GM18868 (cell line): Measurements from ENCODE around the gene ZFYVE28.
A peak's percentile ranks its signal among the peaks of the same experiment; 100 is the strongest.
"Not testable (repeated sequence)": the region's sequence is repeated elsewhere in the genome, so short reads cannot be mapped to it uniquely, and the experiment has no call there.

Source experiments
- ATAC-seq: cut with Tn5 transposase; IDR thresholded peaks from one replicate; pipeline ENCODE4 v1.9.1; 2021; ENCODE audit warnings: mild to moderate bottlenecking, moderate library complexity; ENCODE audit not compliant: unreplicated experiment

Gene ZFYVE28

DNA sequence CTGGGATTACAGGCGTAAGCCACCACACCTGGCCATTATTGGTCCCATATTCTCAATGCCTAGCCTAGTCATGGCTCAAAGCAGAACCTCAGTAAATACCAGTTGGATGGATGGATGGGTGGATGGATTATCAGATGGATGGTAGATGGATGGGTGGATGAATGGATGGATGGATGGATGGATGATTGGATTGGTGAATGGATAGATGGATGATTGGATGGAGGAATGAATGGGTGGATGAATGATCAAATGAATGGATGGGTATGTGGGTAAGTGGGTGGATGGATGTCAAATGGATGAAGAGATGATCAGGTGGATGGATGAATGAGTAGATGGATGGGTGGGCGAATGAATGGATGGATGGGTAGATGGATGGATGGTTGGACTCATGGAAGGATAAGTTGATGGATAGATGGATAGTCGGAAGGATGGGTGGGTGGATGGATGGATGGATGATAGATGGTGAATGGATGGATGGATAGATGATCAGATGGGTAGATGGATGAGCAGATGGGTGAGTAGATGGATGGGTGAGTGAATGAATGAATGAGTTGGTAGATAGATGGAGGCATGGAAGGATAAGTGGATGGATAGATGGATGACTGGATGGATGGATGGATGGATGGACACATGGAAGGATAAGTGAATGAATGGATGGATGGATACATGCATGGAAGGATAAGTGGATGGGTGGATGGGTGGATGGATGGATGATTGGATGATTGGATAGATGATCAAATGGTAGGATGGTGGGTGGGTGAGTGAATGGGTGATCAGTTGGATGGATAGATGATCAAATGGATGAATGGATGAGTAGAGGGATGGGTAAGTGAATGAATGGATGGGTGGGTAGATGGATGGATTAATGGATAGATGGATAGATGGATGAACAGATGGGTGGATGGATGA is 28.5 kb upstream of the ZFYVE28 start:
- ATAC-seq: no peak

DNA sequence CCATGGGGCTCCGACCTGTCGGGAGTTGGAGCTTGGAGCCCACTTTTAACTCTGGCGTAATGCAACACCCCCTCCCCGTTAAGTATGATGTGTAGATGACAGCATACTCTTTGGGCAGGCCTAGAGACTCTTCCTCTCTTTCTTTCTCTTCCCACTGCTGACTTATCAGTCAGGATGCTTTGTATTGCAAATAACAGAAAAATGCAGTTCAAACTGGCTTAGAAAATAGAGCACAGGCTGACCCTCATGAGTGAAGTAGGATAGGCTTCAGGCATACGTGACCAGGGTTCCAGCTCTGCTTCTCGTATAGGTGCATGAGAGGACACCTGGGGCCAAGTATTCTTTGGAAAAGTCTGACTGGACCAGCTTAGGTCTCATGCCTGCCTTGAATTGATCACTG is 27.1 kb upstream of the ZFYVE28 start:
- no peak for ATAC-seq

DNA sequence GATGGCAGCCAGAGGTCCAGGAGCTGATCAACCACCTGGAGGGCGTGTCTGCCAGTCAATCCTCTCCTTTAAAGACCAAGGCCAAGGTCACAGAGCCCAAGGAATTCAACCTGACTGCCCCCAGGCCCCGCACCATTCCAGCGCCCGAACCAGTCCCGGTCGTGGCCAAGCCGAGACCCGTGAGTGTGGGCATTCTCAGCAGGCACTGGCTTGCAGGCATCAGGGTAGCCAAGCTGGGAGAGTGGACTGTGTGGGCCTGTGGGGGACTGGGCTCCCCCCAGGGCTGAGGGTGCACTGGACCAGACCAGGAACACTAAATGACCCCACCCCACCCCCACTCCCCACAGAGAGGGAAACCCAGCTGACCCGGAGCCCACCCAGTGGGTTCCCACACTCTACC is 26.7 kb upstream of the ZFYVE28 start:
- ATAC-seq: no peak

DNA sequence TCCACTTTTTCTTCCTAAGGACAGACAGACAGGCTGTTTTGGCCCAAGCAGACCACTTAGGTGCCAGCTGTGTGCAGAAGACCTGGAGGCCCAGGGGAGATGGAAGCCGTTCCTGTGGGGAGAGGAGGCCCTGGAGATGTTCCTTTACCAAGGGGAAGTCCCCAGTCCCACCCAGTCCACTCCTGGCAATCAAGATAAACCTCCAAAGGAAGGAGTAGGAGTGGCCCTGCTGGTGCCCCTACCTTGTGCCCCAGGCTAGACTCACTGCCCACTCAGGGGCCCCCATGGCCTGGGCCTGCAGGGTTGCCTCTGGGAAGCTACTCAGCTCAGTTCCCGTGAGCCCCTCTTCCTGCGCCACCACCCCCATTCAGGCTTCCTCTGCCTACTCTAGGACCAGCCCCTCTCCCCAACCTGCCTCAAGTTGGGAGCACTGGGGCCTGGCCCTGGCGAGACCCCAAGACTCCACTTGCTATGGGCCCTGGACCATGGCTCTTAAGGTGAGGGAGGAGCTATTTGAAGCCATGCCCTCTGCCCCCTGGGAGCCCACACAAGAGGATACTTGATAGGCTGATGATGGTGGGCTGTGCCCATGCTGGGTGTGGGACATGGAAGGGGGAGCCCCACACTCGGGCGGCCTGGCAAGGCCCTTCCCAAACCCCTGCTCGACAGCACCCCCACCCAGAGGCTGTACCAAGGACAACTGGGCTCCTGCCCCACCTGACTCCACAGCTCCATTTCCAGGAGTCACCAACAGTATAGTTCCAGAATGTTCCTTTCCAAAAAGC is 25.7 kb upstream of the ZFYVE28 start:
- ATAC-seq: no peak

DNA sequence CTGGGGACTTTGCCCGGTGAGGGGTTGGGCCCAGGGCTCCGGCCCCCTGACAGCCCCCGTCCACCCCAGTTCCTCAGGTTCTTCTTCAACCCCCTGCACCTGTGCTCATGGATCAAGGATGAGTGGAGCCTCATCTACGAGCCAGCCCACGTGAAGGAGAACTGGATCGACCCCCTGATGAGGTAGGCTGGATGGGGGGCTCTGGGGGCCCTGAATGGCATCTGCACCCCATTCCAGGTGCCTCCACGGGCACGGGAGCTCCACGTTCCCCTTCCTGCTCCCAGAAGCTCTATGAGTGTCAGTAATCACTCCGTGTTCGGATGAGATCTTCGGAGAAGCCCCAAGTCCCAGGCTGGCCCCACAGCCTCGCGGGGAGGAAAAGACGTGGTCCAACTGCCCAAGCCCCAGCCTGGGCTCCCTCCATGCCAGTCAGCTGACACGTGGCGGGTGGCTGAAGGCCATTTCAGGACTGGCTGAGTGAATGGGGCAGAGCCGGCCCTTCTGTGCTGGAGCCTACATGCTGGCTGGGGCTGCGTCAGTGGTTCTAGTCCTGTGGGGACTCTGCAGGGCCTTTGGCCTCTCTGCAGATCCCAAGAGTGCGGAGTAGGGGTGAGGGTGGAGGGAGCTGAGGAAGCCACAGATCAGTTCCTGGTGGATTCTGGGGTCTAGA is 24.8 kb upstream of the ZFYVE28 start:
- no peak for ATAC-seq

DNA sequence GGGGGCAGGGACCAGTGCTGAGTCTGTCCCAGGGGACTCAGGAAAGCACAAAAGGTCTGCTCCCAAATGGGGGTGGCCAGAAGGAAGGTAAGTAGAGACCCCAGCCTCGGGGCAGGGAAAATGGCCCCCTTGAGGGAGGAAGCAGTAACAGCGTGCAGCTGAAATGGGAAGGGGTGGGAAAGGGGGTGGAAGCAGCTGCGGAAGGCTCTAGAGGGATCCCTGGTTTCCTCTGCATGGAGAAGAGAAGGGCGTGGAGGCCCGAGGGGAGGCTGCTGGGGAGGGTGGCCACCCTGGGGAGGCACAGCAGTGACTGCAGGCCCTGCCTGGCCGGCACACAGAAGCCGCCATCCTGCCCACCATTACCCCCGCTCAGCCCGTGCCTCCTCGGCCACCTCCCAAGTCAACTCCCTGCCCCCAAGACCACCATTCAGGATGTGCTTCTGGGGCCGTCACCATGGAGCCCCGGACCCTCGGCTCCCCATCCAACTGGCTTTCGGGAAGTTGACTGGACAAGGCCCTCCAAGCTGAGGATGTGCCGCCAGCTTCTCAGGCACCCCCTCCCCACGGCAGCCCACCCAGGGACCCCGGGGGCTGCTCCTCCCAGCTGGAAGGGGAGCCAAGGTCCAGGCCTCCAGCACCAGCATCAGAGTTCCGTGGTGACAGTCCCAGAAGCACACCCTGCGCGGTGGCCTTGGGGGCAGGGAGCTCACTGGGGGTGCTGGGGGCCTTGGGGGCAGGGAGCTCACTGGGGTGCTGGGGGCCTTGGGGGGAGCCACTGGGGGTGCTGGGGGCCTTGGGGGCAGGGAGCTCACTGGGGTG is 23.9 kb upstream of the ZFYVE28 start:
- no peak for ATAC-seq

DNA sequence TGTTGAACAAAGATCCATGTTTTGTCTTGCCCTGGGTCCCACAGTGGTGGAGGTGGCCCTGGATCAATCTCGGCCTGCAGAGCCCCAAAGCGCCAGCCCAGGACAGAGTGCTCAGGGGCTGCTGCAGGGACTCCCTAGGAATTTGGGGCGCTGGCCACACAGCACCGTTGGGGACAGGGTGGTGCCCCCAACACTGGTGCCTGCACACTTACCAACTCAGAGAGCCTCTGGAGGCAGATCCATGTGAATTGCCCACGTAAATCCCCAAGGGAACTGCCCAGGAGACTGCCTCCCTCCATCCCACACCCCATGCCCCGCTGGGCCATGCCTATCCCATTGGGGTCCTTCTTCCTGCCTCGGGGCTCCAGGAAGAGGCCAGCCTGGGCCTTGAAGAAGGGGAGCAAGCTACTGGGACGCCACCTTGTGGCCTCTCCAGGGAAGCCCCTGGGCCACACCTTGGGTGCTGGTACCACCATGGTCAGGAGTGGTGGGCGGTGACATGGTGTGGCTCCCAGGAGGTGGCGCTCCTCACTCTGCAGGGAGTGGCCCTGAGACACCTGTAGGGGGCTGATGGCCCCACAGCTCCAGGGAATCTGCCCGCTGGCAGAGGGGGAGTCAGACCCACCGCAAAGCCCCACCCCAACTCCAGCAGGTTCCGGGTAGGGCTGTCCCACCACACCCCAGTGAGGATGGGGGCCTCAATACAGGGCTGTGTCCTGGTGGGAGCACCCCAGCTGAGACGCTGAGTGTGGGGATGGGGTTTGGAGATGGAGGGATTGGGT is 23.1 kb upstream of the ZFYVE28 start:
- peak; percentile 92 for ATAC-seq

DNA sequence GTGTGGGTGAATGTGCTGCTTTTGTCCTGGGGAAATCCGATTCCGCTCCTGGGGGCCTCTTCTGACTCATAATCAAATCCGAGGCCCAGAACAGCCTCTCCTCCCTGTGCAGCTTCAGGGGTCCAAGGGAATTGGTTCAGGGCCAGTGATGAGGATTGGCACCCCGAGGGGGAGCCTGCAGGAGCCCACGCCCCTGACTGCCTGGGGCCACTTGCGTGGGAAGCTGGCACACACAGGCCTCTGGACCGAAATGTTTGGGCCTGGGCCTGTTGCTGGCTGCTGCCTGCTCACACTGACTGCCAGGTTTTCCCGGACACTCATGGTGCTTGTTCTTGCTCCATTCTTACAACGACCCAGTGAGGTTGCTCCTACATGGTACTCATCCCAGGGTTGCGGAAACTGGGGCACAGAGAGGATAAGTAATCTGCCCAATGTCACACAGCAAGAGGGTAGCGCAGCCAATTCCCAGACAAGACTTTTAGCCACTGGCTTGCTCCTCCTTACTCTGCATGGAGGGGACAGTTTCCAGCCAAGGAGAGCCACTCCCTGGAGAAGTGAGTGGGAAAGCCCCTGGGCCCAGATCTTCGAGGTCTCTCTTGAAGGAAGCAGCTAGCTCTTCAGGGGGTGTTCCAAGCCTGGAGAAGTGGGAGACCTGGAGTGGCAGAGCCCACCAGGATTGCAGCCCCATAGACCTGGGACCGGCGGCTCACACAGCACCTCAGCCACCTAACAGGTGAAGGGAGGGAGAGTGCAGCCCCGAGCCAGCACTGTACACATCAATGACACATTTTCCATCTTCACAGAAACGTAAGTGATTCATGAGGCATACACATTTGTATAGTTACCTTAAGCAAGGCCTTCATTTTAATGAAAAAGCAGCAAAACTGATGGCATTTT is 20.6 kb upstream of the ZFYVE28 start:
- ATAC-seq: no peak

DNA sequence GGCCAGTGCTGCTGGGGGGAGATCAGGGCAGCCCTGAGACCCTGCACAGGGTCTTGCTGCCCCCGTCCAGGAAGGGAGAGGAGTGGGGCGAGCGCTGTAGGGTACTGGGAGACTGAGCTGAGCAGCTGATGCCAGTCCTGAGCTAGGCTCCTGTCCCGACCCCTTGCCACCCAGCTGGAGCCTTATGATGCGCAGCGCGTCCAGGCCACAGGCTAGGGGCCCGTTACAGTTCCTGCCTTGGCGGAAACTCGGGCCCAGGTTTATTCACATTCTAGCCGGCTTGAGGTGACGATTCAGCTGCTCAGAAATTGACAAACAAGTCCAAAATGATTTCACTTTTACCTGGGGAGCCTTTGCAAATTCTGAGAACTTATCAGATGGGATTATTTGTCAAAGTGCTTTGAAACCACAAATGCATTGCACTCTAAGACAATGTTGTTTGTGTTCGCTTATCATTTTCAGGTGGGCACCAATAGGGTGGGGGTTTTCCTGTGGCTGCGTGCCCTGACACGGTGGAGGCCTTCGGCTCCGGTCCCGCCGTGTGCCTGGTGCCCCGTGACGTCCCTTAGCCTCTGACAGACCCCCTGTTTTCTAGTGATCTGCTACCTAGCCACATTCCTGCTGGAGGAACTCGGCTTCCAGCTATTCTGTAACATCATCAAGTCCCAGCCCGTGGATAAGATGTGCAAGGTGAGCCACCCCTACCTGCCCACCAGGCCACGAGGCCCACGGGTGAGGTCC is 19.2 kb upstream of the ZFYVE28 start:
- ATAC-seq: no peak

DNA sequence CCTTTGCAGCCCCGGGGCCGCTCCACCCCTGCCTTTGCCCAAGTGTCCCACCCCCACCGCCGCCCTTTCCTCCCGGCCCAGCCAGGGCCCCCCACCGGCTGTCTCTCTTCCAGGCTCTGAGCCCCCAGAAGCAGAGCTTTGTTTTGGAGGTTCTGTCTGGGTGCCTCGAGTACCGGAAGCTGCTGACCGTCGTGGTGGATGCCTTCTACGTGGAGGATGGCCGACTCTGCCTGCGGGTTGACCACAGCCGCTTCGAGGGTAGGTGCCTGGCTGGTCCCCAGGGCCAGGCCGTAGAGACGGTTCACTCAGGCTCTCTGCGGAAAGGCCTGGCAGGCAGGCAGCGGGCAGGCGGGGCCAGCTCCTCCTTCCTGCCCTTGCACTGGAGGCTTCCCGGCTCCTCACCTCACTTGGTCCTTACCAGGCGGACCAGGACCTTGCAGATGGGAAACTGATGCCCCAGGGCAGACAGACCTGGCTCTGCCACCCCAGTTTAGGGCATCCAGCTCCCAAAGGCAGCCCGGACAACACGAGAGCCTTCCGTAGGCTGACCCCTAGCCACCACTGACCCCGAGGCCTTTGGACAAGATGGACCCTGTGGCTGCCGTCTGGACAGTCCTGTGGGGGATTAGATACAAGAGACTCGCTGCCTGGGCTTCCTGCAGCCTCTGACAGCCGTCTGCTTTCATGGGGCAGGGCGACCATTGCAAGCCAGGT is 18.5 kb upstream of the ZFYVE28 start:
- no peak for ATAC-seq

DNA sequence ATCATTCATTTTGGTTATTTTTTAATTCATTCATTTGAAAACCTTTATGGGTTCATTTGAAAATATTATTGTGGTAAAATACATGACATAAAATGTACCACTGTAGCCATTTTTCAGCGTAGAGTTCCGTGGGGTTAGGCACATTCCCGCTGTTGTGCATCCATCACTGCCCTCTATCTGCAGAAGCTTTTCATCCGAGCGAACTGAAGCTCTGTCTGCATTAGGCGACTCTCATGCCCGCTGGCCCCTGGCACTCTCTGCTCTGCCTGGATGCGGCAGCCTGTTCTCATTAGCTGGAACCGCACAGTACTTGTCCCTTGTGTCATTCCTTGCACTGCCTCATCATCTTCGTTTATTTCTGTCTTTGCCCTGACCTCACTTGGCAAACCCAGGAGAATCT is 17.9 kb upstream of the ZFYVE28 start:
- no peak for ATAC-seq

DNA sequence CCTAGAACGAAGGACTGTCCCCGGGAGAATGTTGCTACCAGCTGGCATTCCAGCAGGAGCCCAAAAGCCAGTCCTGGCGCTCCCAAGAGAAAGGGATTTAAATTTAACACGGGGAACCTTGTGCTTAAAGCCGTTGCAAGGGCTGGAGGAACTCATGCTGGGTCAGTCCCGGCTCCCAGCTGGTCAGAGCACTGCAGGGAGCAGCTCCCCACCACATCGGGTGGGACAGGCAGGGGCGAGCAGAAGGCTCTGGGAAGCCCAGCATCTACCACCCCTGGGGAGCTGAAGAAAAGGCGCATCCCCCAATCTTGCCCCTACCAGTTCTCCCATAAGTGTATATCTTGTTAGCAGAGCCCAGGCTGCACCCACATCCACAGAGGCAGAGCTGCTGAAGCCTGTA is 16.0 kb upstream of the ZFYVE28 start:
- no peak for ATAC-seq

DNA sequence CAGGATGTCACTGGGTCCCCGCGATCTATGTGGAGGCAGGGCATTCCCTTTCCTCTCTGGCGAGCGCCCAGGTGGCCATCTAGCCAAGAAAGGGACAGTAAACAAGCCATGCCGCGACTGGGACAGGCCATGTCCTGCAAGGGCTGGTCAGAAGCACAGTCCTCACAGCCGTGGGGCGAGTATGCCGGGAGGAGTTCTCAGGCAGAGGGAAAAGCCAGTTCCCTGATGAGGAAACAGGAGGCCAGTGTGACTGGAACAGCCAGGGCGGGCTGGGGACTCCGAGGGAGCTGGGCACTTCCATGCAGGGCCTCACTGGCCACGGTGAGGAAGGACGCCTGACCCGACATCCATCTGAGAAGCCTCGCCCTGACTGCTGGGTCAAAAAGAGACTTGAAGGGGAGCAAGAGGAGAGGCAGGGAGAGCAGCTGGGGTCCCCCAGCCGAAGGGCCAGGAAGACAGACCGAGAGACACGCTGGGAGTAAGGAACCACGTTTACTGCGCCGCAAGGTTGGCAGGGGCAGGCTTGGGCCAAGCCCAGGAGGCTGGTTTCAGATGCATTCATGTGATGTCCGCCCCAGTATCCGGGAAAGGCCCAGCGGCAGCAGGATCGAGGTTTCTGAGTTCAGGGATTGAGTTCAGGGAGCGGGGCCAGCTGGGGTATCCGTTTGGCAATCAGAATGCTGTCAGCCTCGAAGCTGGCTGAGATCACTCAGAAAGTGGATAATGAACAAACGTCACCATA is 15.3 kb upstream of the ZFYVE28 start:
- no peak for ATAC-seq

DNA sequence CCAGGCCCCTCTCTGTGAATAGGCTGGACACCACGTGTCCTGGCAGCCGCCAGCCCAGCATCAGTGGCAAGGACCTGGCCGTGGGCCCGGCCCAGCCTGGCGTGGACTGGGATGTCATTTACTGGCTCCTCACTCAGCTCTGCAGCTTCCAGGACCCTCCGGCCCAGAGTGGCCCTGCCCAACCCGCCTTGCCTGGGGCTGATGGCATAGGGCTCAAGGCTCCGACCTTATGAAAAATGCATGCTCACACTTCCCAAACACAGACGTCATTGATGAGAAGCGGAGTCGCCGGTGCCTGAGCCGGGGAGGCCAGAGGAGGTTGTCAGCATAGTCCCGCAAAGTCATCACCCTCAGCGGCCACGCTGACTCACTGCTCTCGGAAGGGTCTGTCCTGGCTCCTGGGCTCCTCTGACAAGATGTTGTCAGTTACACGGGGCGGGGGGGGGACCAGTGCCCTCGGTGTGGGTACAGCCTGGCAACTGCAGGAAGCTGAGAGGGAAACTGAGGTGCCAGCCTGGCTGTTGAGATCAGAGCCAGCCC is 14.6 kb upstream of the ZFYVE28 start:
- no peak for ATAC-seq

DNA sequence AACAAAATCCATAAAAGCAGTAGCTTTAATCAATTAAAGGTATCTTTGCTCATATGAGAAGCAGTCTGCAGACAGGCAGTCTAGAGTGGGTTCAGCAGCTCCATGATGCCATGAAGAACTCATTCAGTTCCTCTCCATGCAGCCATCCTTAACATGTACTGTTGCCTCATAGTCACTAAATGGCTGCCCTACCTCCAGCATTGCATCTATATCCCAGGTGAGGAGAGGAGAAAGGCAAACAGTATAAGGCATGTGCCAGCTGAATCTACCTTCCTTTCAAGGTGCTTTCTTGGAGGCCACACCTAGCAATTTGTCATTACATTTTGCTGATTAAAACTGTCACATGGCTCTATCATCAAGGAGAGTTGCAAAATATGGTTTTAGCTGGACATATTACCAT is 13.6 kb upstream of the ZFYVE28 start:
- ATAC-seq: no peak

DNA sequence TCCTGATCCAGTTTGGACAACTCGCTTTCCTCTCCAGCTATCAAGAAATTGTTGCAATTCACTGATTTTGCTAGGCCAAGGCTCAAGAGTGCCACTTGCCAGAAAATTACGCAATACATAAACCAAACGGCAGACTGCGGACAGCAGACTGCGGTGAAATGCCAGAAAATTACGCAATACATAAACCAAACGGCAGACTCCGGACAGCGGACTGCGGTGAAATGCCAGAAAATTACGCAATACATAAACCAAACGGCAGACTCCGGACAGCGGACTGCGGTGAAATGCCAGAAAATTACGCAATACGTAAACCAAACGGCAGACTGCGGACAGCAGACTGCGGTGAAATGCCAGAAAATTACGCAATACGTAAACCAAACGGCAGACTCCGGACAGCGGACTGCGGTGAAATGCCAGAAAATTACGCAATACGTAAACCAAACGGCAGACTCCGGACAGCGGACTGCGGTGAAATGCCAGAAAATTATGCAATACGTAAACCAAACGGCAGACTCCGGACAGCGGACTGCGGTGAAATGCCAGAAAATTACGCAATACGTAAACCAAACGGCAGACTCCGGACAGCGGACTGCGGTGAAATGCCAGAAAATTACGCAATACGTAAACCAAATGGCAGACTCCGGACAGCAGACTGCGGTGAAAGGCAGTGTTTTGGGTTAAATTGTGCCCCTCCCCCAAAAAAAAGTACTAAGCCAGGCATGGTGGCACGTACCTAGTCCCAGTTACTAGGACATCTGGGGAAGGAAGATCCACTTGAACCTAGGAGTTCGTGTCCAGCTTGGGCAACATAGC is 11.7 kb upstream of the ZFYVE28 start:
- ATAC-seq: not testable (repeated sequence)
